ENCODE measurements around the gene STYXL1. TPM values are rescaled to one million over a fixed set of nuclear protein-coding genes. Genes with fewer than 3 reads are reported as not detected.

Gene STYXL1
- total RNA-seq, 1 donor from 2014 or later = 45.3 TPM

DNA sequence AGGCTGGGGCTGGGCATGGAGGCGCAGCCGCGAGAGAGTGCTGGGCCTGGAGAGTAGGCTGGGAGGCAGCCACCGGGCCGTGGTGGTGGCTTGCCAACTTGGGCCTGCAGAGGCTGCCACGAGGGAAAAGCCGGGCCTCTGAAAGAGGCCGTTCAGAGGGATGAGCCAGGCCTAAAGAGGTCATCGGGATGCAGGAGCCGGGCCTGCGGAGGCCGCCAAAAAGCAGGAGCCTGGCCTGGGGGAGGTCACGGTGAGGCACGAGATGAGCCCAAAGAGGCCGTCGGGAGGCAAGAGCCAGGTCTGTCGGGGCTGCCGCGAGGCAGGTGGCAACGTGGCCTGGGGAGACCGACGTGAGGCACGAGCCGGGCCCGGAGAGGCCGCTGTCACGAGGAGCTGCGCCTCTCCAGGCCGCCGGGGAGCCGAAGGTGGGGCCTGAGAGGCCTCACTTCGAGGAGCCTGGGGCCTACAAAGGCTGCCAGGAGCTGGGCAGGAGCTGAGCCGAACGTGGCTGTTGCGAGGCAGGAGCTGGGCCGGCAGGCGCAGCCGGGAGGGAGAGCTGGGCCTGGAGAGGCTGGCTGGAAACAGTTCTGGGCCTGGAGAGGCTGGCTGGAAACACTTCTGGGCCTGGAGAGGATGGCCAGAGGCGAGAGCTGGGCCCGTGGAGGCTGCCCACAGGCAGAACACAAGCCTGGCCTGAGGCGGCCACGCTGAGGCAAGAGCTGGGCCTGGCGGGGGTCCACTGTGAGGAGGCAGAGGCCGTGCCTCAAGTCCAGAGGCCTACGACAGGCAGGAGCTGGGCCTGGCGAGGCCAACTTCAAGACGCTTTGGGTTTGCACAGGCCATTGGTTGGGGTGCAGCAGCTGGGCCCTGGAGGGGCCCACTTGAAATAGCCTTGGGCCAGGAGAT, 24.7 kb upstream of the STYXL1 start:
- H3K9ac ChIP-seq (ENCODE audit: low read length) = no peak overlapping the region
- no peaks in the 10 kb centered on the region for H3K27me3 ChIP-seq (ENCODE audit: insufficient read depth, low read length)
- no peak overlapping the region for H2AFZ ChIP-seq (ENCODE audit: low read depth, low read length)
- Mint-ChIP-seq H3K4me3 (ENCODE audit: unreplicated experiment) (no peak overlapping the region), H3K27me3 (ENCODE audit: low read depth, unreplicated experiment) (no peaks in the 10 kb centered on the region), H3K4me1 (ENCODE audit: low read depth, unreplicated experiment) (peaks cover 9% of the 10 kb centered on the region), H3K9me3 (ENCODE audit: unreplicated experiment) (no peaks in the 10 kb centered on the region), H3K36me3 (ENCODE audit: low read depth, unreplicated experiment) (peaks cover 2% of the 10 kb centered on the region), H3K27ac (ENCODE audit: unreplicated experiment) (no peak overlapping the region)
- H3K4me2 ChIP-seq (ENCODE audit: low read length) = no peak overlapping the region
- peaks cover 18% of the 10 kb centered on the region for H3K4me1 ChIP-seq (ENCODE audit: insufficient read depth, low read length)
- no peak overlapping the region for H3K4me3 ChIP-seq (ENCODE audit: insufficient read depth, low read depth, low read length)
- no peaks in the 10 kb centered on the region for H3K36me3 ChIP-seq (ENCODE audit: insufficient read depth, low read length)
- FAIRE-seq (no peak), DNase-seq (ENCODE audit: low read depth) (no peak)
- H3K9me3 ChIP-seq (ENCODE audit: insufficient read depth, low read depth, low read length) = no peaks in the 10 kb centered on the region
- peaks cover 1% of the 10 kb centered on the region for H4K20me1 ChIP-seq (ENCODE audit: insufficient read depth, low read length)
- H3K79me2 ChIP-seq (ENCODE audit: insufficient read depth, low read length) = no peaks in the 10 kb centered on the region
- TF ChIP-seq EZH2 (IDR thresholded peaks at IDR 0.05; ENCODE audit: insufficient read depth, low read length) = no peak
- TF ChIP-seq, protein P1, sequence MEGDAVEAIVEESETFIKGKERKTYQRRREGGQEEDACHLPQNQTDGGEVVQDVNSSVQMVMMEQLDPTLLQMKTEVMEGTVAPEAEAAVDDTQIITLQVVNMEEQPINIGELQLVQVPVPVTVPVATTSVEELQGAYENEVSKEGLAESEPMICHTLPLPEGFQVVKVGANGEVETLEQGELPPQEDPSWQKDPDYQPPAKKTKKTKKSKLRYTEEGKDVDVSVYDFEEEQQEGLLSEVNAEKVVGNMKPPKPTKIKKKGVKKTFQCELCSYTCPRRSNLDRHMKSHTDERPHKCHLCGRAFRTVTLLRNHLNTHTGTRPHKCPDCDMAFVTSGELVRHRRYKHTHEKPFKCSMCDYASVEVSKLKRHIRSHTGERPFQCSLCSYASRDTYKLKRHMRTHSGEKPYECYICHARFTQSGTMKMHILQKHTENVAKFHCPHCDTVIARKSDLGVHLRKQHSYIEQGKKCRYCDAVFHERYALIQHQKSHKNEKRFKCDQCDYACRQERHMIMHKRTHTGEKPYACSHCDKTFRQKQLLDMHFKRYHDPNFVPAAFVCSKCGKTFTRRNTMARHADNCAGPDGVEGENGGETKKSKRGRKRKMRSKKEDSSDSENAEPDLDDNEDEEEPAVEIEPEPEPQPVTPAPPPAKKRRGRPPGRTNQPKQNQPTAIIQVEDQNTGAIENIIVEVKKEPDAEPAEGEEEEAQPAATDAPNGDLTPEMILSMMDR (IDR thresholded peaks at IDR 0.05; ENCODE audit: insufficient read depth, low read depth, low read length) = no peak
- no peak overlapping the region for H3K27ac ChIP-seq (ENCODE audit: low read depth, low read length)

DNA sequence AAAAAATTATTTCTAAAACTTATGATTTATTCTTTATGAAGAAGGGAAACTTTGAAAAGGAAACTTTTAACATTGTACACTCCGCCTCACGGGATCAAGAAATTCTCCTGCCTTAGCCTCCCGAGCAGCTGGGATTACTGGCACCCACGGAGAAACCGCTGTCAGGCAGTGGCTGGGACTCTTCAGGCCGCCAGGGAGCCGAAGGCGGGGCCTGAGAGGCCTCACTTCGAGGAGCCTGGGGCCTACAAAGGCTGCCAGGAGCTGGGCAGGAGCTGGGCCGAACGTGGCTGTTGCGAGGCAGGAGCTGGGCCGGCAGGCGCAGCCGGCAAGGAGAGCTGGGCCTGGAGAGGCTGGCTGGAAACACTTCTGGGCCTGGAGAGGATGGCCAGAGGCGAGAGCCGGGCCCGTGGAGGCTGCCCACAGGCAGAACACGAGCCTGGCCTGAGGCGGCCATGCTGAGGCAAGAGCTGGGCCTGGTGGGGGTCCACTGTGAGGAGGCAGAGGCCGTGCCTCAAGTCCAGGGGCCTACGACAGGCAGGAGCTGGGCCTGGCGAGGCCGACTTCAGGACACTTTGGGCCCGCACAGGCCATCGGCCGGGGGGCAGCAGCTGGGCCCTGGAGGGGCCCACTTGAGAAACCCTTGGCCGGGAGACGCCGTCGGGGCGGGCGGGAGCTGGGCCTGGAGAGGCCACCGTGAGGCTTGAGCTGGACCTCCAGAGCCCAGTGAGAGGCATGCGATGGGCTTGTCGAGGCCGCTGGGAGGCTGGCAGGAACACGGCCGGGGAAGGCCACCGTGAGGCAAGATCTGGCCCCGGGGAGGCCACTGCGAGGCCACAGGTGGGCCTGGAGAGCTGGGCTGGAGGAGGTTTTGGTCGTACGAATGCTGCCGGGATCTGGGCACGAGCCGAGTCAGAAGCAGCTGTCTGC, 23.8 kb upstream of the STYXL1 start:
- TF ChIP-seq, protein P1 (IDR thresholded peaks at IDR 0.05; ENCODE audit: insufficient read depth, low read depth, low read length) = no peak
- TF ChIP-seq EZH2 (IDR thresholded peaks at IDR 0.05; ENCODE audit: insufficient read depth, low read length) = no peak
- Histone ChIP-seq H3K27ac (ENCODE audit: low read depth, low read length) (no peak overlapping the region), H2AFZ (ENCODE audit: low read depth, low read length) (no peak overlapping the region)

More for the DNA sequence above, 23.8 kb upstream of the STYXL1 start:
- Histone ChIP-seq H3K36me3 (ENCODE audit: insufficient read depth, low read length) (peaks cover 2% of the 10 kb centered on the region), H3K27me3 (ENCODE audit: insufficient read depth, low read length) (no peaks in the 10 kb centered on the region), H3K9ac (ENCODE audit: low read length) (no peak overlapping the region), H4K20me1 (ENCODE audit: insufficient read depth, low read length) (peaks cover 3% of the 10 kb centered on the region), H3K79me2 (ENCODE audit: insufficient read depth, low read length) (no peaks in the 10 kb centered on the region), H3K4me3 (ENCODE audit: insufficient read depth, low read depth, low read length) (no peak overlapping the region), H3K9me3 (ENCODE audit: insufficient read depth, low read depth, low read length) (no peaks in the 10 kb centered on the region), H3K4me2 (ENCODE audit: low read length) (no peak overlapping the region), H3K4me1 (ENCODE audit: insufficient read depth, low read length) (peaks cover 25% of the 10 kb centered on the region)
- no peak overlapping the region for H3K4me3 Mint-ChIP-seq (ENCODE audit: unreplicated experiment)
- no peaks in the 10 kb centered on the region for H3K9me3 Mint-ChIP-seq (ENCODE audit: unreplicated experiment)
- H3K4me1 Mint-ChIP-seq (ENCODE audit: low read depth, unreplicated experiment) = peaks cover 7% of the 10 kb centered on the region
- H3K36me3 Mint-ChIP-seq (ENCODE audit: low read depth, unreplicated experiment) = peaks cover 5% of the 10 kb centered on the region
- H3K27ac Mint-ChIP-seq (ENCODE audit: unreplicated experiment) = no peak overlapping the region
- FAIRE-seq (no peak), DNase-seq (ENCODE audit: low read depth) (no peak)
- no peaks in the 10 kb centered on the region for H3K27me3 Mint-ChIP-seq (ENCODE audit: low read depth, unreplicated experiment)

All from astrocyte (in vitro differentiated cells and primary cell).